HEK293T (cell line): ENCODE results near the gene IDE.

Experiments
- ARNT ChIP-seq: fragments of 450-650 bp; IDR thresholded peaks from 2 replicates; pipeline ENCODE4 v1.6.1; 2017; ENCODE audit warnings: mild to moderate bottlenecking
- BHLHE40 ChIP-seq: fragments of 450-650 bp; IDR thresholded peaks from 2 replicates; pipeline ENCODE4 v1.6.1; 2016; ENCODE audit warnings: mild to moderate bottlenecking, moderate library complexity, borderline replicate concordance
- CTBP1 ChIP-seq: fragments of 450-650 bp; IDR thresholded peaks from 2 replicates; pipeline ENCODE4 v1.6.1; 2016; ENCODE audit warnings: borderline replicate concordance
- FOXA1 ChIP-seq: fragments of 450-650 bp; IDR thresholded peaks from 2 replicates; pipeline ENCODE4 v1.6.1; 2016; ENCODE audit warnings: mild to moderate bottlenecking
- HDGF ChIP-seq: fragments of 450-650 bp; IDR thresholded peaks from 2 replicates; pipeline ENCODE4 v1.6.1; 2017; ENCODE audit warnings: antibody characterized with exemption, borderline replicate concordance
- PKNOX1 ChIP-seq: fragments of 450-650 bp; IDR thresholded peaks from 2 replicates; pipeline ENCODE4 v1.6.1; 2016
- SP1 ChIP-seq: fragments of 450-650 bp; IDR thresholded peaks from 2 replicates; pipeline ENCODE4 v1.6.1; 2017
- SUZ12 ChIP-seq: fragments of 450-650 bp; IDR thresholded peaks from 2 replicates; pipeline ENCODE4 v1.6.1; 2016; ENCODE audit warnings: mild to moderate bottlenecking
- TARDBP ChIP-seq: fragments of 450-650 bp; IDR thresholded peaks from 2 replicates; pipeline ENCODE4 v1.6.1; 2016
- ZNF384 ChIP-seq: fragments of 450-650 bp; IDR thresholded peaks from 2 replicates; pipeline ENCODE4 v1.6.1; 2016

GRCh38 chr10:92604841-92605240 lies 30.9 kb upstream of the IDE start:
- no peak for TF ChIP-seq ARNT
- no peak for TF ChIP-seq CTBP1
- TF ChIP-seq ZNF384 = no peak
- TF ChIP-seq FOXA1 = no peak
- no peak for TF ChIP-seq SUZ12
- no peak for TF ChIP-seq HDGF
- TF ChIP-seq PKNOX1 = no peak
- TF ChIP-seq BHLHE40 = no peak
- no peak for TF ChIP-seq SP1
- TF ChIP-seq TARDBP = no peak
